Measurements from ENCODE around the gene SLC4A5.

GRCh38 chr2:74255660-74256213 lies 87.5 kb downstream of the SLC4A5 start:
- TF ChIP-seq EZH2 (IDR thresholded peaks at IDR 0.05; ENCODE audit: low read depth, low read length, severe bottlenecking) (no peak), CTCF (IDR thresholded peaks at IDR 0.05; ENCODE audit: control extremely low read depth in 1 of 3, insufficient read depth in 1 of 3, low read depth in 1 of 3, low read length in 3 of 3) (no peak), MAX (IDR thresholded peaks at IDR 0.05) (no peak), YY1 (IDR thresholded peaks at IDR 0.05; ENCODE audit: low read depth, low read length) (no peak), SUZ12 (IDR thresholded peaks at IDR 0.05; ENCODE audit: low read length) (no peak), TEAD4 (IDR thresholded peaks at IDR 0.05; ENCODE audit: low read depth, low read length) (no peak), JUN (IDR thresholded peaks at IDR 0.05; ENCODE audit: low read depth, low read length) (no peak), ATF3 (IDR thresholded peaks at IDR 0.05; ENCODE audit: insufficient read depth, low read depth, low read length) (no peak), POLR2AphosphoS5 (IDR thresholded peaks at IDR 0.05; ENCODE audit: low read depth, low read length) (no peak)

Data from H1 (cell line).